ENCODE results near the gene ATP13A4. TPM values are rescaled to one million over a fixed set of nuclear protein-coding genes. Genes with fewer than 3 reads are reported as not detected.

The ATP13A4 gene
- under 1 TPM; under 0.01 to 0.63 (median 0.28) TPM for total RNA-seq

- Histone ChIP-seq H3K9me3 (no peaks in the 10 kb centered on the region), H3K27ac (replicated peaks in 1 of 4) (no peak within 1 kb of the TSS), H3K36me3 (no peaks in the 10 kb centered on the region), H3K27me3 (no peaks in the 10 kb centered on the region), H3K4me3 (no peak within 1 kb of the TSS), H3K4me1 (no peaks in the 10 kb centered on the region)
- 39% methylated on average over 7 of the region's 9 CpGs for WGBS
- intact Hi-C loops (cut with DNase I) = no loop called here
- no peak for TF ChIP-seq POLR2AphosphoS5 (IDR thresholded peaks at IDR 0.05)
- no peak for TF ChIP-seq CTCF (IDR thresholded peaks at IDR 0.05)
- TF ChIP-seq EP300 (IDR thresholded peaks at IDR 0.05) = no peak
- TF ChIP-seq POLR2A (IDR thresholded peaks at IDR 0.05; ENCODE audit: low read depth) = no peak
- no peak for DNase-seq (ENCODE audit: extremely low spot score)
Observed at GRCh38 chr3:193554811-193555210, at the start of gene ATP13A4. Gene ATP13A4 (minus strand): TSS chr3:193554895. CDS start chr3:193554799, 96 bp downstream.

GRCh38 chr3:193599393-193599792 lies 44.7 kb upstream of the ATP13A4 start:
- WGBS = 69% methylated on average over 1 of the region's 1 CpG
- no peak for DNase-seq (ENCODE audit: extremely low spot score)
- Histone ChIP-seq H3K9me3 (no peaks in the 10 kb centered on the region), H3K36me3 (peaks cover 0 to 27% (median 2%) of the 10 kb centered on the region in 4 donors), H3K27ac (replicated peaks in 1 of 4) (no peak overlapping the region), H3K4me3 (no peak overlapping the region), H3K27me3 (no peaks in the 10 kb centered on the region), H3K4me1 (peaks cover 15 to 29% (median 23%) of the 10 kb centered on the region in 4 donors)
- TF ChIP-seq CTCF (IDR thresholded peaks at IDR 0.05) = no peak
- no peak for TF ChIP-seq EP300 (IDR thresholded peaks at IDR 0.05)
- TF ChIP-seq POLR2A (IDR thresholded peaks at IDR 0.05; ENCODE audit: low read depth) = no peak
- no peak for TF ChIP-seq POLR2AphosphoS5 (IDR thresholded peaks at IDR 0.05)
- intact Hi-C loops (cut with DNase I) = no loop called here

- TF ChIP-seq POLR2AphosphoS5 (IDR thresholded peaks at IDR 0.05) (no peak), POLR2A (IDR thresholded peaks at IDR 0.05; ENCODE audit: low read depth) (no peak), EP300 (IDR thresholded peaks at IDR 0.05) (no peak), CTCF (IDR thresholded peaks at IDR 0.05) (no peak)
- H3K4me3 ChIP-seq = no peak overlapping the region
- H3K4me1 ChIP-seq = peaks cover 22 to 37% (median 29%) of the 10 kb centered on the region in 4 donors
- peaks cover 0 to 27% (median 2%) of the 10 kb centered on the region in 4 donors for H3K36me3 ChIP-seq
- intact Hi-C loops (cut with DNase I) = no loop called here
- no peak overlapping the region for H3K27ac ChIP-seq (replicated peaks in 1 of 4)
- no peak for DNase-seq (ENCODE audit: extremely low spot score)
- H3K27me3 ChIP-seq = no peaks in the 10 kb centered on the region
- H3K9me3 ChIP-seq = no peaks in the 10 kb centered on the region
- WGBS = 96% methylated on average over 2 of the region's 2 CpGs
Observed at GRCh38 chr3:193598202-193598601, 43.5 kb upstream of the ATP13A4 start.

GRCh38 chr3:193595939-193596487 lies 41.3 kb upstream of the ATP13A4 start:
- no peak overlapping the region for H3K27ac ChIP-seq (replicated peaks in 1 of 4)
- H3K36me3 ChIP-seq = peaks cover 0 to 27% (median 2%) of the 10 kb centered on the region in 4 donors
- no peak for DNase-seq (ENCODE audit: extremely low spot score)
- H3K9me3 ChIP-seq = no peaks in the 10 kb centered on the region
- intact Hi-C loops (cut with DNase I) = no loop called here
- TF ChIP-seq EP300 (IDR thresholded peaks at IDR 0.05) = no peak
- no peak for TF ChIP-seq POLR2A (IDR thresholded peaks at IDR 0.05; ENCODE audit: low read depth)
- no peak for TF ChIP-seq CTCF (IDR thresholded peaks at IDR 0.05)
- no peak for TF ChIP-seq POLR2AphosphoS5 (IDR thresholded peaks at IDR 0.05)
- H3K27me3 ChIP-seq = no peaks in the 10 kb centered on the region
- H3K4me1 ChIP-seq = peaks cover 27 to 43% (median 28%) of the 10 kb centered on the region in 4 donors
- H3K4me3 ChIP-seq = no peak overlapping the region
- 92% methylated on average over 5 of the region's 5 CpGs for whole genome bisulfite sequencing
